Measurements from ENCODE around the gene RAB7B. TPM values are rescaled to one million over a fixed set of nuclear protein-coding genes. Genes with fewer than 3 reads are reported as not detected.

The RAB7B gene
- total RNA-seq, 1 donor from 2014 or later = 0.82 TPM

- Mint-ChIP-seq H3K27ac (peak overlapping the region; percentile 75), H3K4me3 (peak overlapping the region; percentile 27), H3K4me1 (ENCODE audit: unreplicated experiment) (peaks cover 22% of the 10 kb centered on the region), H3K36me3 (no peaks in the 10 kb centered on the region), H3K9me3 (no peaks in the 10 kb centered on the region), H3K27me3 (peaks cover 29% of the 10 kb centered on the region)
- TF ChIP-seq, protein P1, sequence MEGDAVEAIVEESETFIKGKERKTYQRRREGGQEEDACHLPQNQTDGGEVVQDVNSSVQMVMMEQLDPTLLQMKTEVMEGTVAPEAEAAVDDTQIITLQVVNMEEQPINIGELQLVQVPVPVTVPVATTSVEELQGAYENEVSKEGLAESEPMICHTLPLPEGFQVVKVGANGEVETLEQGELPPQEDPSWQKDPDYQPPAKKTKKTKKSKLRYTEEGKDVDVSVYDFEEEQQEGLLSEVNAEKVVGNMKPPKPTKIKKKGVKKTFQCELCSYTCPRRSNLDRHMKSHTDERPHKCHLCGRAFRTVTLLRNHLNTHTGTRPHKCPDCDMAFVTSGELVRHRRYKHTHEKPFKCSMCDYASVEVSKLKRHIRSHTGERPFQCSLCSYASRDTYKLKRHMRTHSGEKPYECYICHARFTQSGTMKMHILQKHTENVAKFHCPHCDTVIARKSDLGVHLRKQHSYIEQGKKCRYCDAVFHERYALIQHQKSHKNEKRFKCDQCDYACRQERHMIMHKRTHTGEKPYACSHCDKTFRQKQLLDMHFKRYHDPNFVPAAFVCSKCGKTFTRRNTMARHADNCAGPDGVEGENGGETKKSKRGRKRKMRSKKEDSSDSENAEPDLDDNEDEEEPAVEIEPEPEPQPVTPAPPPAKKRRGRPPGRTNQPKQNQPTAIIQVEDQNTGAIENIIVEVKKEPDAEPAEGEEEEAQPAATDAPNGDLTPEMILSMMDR (conservative IDR thresholded peaks at IDR 0.05) = no peak
- no peak for DNase-seq (ENCODE audit: extremely low spot score, unreplicated experiment)
These were observed 69.2 kb downstream of the RAB7B start for GRCh38 chr1:205933671-205934618.

DNA sequence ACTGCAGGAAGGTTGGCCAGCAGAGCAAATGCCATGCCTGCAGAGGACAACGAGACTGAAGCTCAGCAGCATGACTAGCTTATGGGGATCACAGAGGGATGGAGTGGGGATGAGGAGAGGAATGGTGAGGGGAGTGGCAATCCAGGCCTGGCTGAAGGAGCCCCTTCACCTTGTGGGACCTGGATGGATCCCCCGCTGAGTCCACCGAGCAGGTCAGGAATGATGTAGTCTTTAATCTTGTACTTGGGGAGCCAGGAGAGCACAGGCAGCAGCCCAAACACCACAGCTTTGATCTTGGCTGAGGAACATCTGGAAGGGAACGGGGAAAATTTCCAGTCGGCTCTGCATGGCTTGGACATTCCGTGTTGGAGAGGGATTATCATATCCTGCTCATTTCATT is 70.4 kb downstream of the RAB7B start:
- DNase-seq (ENCODE audit: extremely low spot score, unreplicated experiment) = no peak
- Mint-ChIP-seq H3K27ac (peak overlapping the region; percentile 3), H3K4me3 (no peak overlapping the region), H3K27me3 (peaks cover 28% of the 10 kb centered on the region), H3K4me1 (ENCODE audit: unreplicated experiment) (peaks cover 22% of the 10 kb centered on the region), H3K36me3 (no peaks in the 10 kb centered on the region), H3K9me3 (no peaks in the 10 kb centered on the region)
- TF ChIP-seq, protein P1 (conservative IDR thresholded peaks at IDR 0.05) = no peak

DNA sequence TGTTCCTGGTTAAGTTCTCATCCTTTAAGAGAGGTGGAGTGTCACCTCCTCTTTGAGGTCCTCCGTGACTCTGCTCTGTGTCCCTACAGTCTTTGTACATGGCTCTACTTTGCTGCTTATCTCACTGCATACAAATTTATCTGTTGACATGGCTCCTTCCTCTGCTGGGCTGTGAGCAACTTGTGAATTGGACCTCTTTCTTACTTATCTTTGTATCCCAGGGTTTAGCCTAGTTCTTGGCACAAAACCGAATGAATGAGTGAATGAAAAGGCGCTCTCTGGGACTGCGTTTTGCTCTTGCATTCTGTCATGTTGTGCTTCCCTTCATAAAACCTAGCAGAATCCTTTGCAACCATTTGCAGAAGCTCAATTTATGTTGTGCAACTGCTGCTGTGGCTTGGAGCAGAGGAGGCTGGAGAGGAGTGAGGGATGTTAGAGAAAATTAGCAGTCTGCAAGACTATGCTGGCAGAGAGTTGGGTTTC is 72.4 kb downstream of the RAB7B start:
- TF ChIP-seq, protein P1 (conservative IDR thresholded peaks at IDR 0.05) = no peak
- Mint-ChIP-seq H3K27ac (no peak overlapping the region), H3K27me3 (peaks cover 16% of the 10 kb centered on the region), H3K36me3 (no peaks in the 10 kb centered on the region), H3K9me3 (no peaks in the 10 kb centered on the region), H3K4me3 (no peak overlapping the region), H3K4me1 (ENCODE audit: unreplicated experiment) (peaks cover 11% of the 10 kb centered on the region)
- no peak for DNase-seq (ENCODE audit: extremely low spot score, unreplicated experiment)

- Mint-ChIP-seq H3K36me3 (no peaks in the 10 kb centered on the region), H3K4me1 (ENCODE audit: unreplicated experiment) (peaks cover 18% of the 10 kb centered on the region), H3K9me3 (no peaks in the 10 kb centered on the region), H3K27ac (no peak overlapping the region), H3K4me3 (no peak overlapping the region), H3K27me3 (peaks cover 16% of the 10 kb centered on the region)
- TF ChIP-seq, protein P1 (conservative IDR thresholded peaks at IDR 0.05) = no peak
- DNase-seq (ENCODE audit: extremely low spot score, unreplicated experiment) = no peak
These were observed 73.0 kb downstream of the RAB7B start for GRCh38 chr1:205930195-205930577.

GRCh38 chr1:205929496-205930194 is 73.5 kb downstream of the RAB7B start:
- Mint-ChIP-seq H3K27ac (no peak overlapping the region), H3K4me3 (no peak overlapping the region), H3K9me3 (no peaks in the 10 kb centered on the region)

More at GRCh38 chr1:205929496-205930194, 73.5 kb downstream of the RAB7B start:
- Mint-ChIP-seq H3K27me3 (peaks cover 16% of the 10 kb centered on the region), H3K4me1 (ENCODE audit: unreplicated experiment) (peaks cover 23% of the 10 kb centered on the region), H3K36me3 (no peaks in the 10 kb centered on the region)
- no peak for DNase-seq (ENCODE audit: extremely low spot score, unreplicated experiment)
- TF ChIP-seq, protein P1 (conservative IDR thresholded peaks at IDR 0.05) = no peak

All from type B pancreatic cell (in vitro differentiated cells).